Peyer's patch (tissue), 4 donors: ENCODE data around the gene SDHC. TPM values are rescaled to one million over a fixed set of nuclear protein-coding genes. Genes with fewer than 3 reads are reported as not detected.
"Not testable (repeated sequence)": the region's sequence is repeated elsewhere in the genome, so short reads cannot be mapped to it uniquely, and the experiment has no call there.

Experiments used
- DNase-seq, 3 donors: peaks; one replicate each; pipeline ENCODE4 v3.0.0-alpha.2; 2017 to 2019
- H3K27ac ChIP-seq, 4 donors: fragments of 200-600 bp; sonication (generic); one replicate each; pipeline ENCODE4 v1.5.1; 2016 to 2019
- H3K27me3 ChIP-seq, 2 donors: fragments of 200-600 bp; sonication (generic); one replicate each; pipeline ENCODE4 v1.5.1; 2019
- H3K36me3 ChIP-seq, 3 donors: fragments of 200-600 bp; sonication (generic); one replicate each; pipeline ENCODE4 v1.5.1; 2016 to 2019
- H3K4me1 ChIP-seq, 4 donors: fragments of 200-600 bp; sonication (generic); one replicate each; pipeline ENCODE4 v1.5.1; 2016 to 2019
- H3K4me3 ChIP-seq, 4 donors: fragments of 200-600 bp; sonication (generic); 1 replicate in 3 of 4; 2 replicates in 1 of 4; pipeline ENCODE4 v1.5.1; 2016 to 2019; ENCODE audit warnings: mild to moderate bottlenecking in 1 of 4
- H3K9me3 ChIP-seq, 4 donors: fragments of 200-600 bp; sonication (generic); one replicate each; pipeline ENCODE4 v1.5.1; 2016 to 2019; ENCODE audit warnings: mild to moderate bottlenecking in 1 of 4
- POLR2A ChIP-seq, 2 donors: fragments of 450-650 bp; IDR thresholded peaks; one replicate each; pipeline ENCODE4 v1.5.1; 2017; ENCODE audit warnings: antibody characterized with exemption in 2 of 2, mild to moderate bottlenecking in 2 of 2, moderate library complexity in 2 of 2
- total RNA-seq, 4 donors: library from RNA; depleted of rRNA; stranded (reverse); fragments of >200 nt; gene quantifications; one replicate each; pipeline ENCODE4 v1.1.0, GENCODE V29; 2016
- TF ChIP-seq, protein P1 (sequence below), 6 experiments: fragments of 450-650 bp in 4 of 6; fragments of 200-600 bp in 2 of 6; sonication (generic) in 1 of 6; IDR thresholded peaks; one replicate each; pipeline ENCODE4 v1.5.1; 2017 to 2019; ENCODE audit warnings: antibody characterized with exemption in 6 of 6, mild to moderate bottlenecking in 3 of 6, moderate library complexity in 1 of 6

Gene SDHC
- total RNA-seq, 4 donors from 2014 or later, result 33.3 to 85.5 (median 60.6) TPM

DNA sequence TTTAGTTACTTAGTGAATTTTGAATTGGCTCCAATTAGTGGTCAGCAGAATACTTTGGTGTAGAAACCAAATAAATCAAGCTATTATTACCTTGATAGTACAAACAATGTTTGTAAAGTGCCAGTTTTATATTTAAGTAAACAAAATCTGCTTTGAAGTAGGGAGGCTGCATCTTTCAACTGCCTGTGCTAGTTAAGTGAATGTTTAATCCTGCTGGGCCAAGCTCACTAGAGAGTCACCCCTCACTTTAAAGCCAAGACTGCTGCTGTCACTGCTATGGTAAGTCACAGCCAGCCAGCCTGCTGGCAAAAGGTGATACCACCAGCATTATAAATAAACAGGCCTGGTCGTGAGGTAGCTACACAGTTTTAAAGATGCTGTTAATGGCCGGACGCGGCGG, 63.8 kb downstream of the SDHC start:
- DNase-seq, result no peak
- H3K36me3 ChIP-seq, result no peaks in the 10 kb centered on the region
- no peak for TF ChIP-seq POLR2A (IDR thresholded peaks at IDR 0.05)
- TF ChIP-seq, protein P1, sequence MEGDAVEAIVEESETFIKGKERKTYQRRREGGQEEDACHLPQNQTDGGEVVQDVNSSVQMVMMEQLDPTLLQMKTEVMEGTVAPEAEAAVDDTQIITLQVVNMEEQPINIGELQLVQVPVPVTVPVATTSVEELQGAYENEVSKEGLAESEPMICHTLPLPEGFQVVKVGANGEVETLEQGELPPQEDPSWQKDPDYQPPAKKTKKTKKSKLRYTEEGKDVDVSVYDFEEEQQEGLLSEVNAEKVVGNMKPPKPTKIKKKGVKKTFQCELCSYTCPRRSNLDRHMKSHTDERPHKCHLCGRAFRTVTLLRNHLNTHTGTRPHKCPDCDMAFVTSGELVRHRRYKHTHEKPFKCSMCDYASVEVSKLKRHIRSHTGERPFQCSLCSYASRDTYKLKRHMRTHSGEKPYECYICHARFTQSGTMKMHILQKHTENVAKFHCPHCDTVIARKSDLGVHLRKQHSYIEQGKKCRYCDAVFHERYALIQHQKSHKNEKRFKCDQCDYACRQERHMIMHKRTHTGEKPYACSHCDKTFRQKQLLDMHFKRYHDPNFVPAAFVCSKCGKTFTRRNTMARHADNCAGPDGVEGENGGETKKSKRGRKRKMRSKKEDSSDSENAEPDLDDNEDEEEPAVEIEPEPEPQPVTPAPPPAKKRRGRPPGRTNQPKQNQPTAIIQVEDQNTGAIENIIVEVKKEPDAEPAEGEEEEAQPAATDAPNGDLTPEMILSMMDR (IDR thresholded peaks at IDR 0.05), result no peak
- H3K27me3 ChIP-seq, result no peaks in the 10 kb centered on the region
- no peak overlapping the region for H3K27ac ChIP-seq
- H3K4me1 ChIP-seq, result peaks cover 0 to 4% (median 0%) of the 10 kb centered on the region in 4 donors
- H3K9me3 ChIP-seq, result no peaks in the 10 kb centered on the region
- H3K4me3 ChIP-seq, result no peak overlapping the region

DNA sequence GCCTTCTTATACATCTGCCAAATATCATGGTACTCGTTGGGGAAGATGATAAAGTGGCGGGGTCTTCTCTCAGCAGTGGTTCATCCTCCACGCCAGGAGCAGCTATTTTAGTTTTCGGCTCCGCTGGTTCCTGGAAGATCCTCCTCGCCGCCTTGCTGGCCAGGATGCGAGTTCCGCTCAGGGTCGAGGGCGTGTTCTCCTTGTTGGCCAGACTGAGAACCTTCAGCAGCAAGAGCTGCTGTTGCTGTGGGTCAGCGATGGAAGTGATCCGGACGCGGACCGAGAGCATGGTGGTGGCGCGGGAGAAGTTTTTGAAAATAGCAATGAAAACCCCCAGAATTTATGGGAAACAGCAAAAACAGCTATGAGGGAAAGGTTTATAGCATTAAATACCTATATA, 64.9 kb downstream of the SDHC start:
- TF ChIP-seq POLR2A (IDR thresholded peaks at IDR 0.05), result no peak
- TF ChIP-seq, protein P1 (IDR thresholded peaks at IDR 0.05), result no peak
- Histone ChIP-seq H3K27ac (no peak overlapping the region), H3K9me3 (no peaks in the 10 kb centered on the region), H3K4me3 (no peak overlapping the region), H3K27me3 (no peaks in the 10 kb centered on the region), H3K36me3 (no peaks in the 10 kb centered on the region), H3K4me1 (peaks cover 0 to 4% (median 0%) of the 10 kb centered on the region in 4 donors)
- no peak for DNase-seq

DNA sequence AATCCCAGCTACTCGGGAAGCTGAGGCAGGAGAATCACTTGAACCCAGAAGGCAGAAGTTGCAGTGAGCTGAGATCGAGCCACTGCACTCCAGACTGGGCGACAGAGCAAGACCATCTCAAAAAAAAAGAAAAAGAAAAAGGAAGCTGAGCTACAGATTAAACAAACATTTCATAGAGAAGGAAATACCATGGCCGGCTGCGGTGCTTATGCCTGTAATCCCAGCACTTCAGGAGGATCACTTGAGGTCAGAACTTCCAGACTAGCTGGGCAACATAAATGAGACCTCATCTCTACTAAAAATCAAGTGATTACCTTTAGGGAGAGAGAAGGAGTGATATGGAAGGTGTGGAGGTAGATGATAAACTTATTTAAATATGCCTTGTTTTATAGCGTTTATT, 67.5 kb downstream of the SDHC start:
- no peaks in the 10 kb centered on the region for H3K9me3 ChIP-seq
- no peak overlapping the region for H3K27ac ChIP-seq
- H3K36me3 ChIP-seq, result no peaks in the 10 kb centered on the region
- no peak for TF ChIP-seq POLR2A (IDR thresholded peaks at IDR 0.05)
- TF ChIP-seq, protein P1 (IDR thresholded peaks at IDR 0.05), result no peak
- DNase-seq, result no peak
- H3K27me3 ChIP-seq, result no peaks in the 10 kb centered on the region
- H3K4me1 ChIP-seq, result peaks cover 0 to 4% (median 0%) of the 10 kb centered on the region in 4 donors
- H3K4me3 ChIP-seq, result no peak overlapping the region

DNA sequence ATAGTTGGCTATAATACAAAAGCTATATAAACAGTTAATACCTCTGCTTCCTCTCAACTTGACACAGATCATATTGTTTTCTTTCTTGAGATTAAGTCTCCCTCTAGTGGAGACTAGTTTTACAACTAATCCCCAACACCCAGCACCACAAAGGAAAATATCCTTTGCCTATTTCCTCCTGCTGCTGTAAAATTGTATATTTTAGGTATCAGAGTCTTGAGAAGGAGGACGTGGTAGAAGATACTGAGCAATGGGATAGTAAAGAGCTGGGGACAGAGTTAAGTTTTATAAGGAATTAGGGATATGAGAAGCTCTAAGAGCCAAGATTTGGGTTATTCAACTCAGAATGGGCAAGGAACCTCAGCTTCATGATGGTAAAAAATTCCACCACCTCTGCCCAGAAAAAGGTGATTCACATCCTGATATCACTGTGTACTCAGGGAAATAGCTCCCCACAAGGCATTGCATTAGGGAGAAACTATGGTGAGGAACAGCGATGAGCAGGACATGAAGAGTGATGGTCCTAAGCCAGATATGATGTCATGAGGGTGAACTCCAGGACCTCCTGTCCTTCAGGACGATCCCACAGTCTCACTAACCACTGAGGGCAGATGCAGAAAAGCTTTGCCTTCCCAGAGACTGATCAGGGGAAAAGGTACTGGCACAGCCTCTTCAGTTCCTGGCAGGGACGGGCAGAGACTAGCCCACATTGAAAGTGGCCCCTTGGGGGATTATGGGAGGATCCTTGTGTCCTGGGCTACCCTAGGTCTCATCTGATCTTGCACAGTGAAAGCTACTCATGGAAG, 68.2 kb downstream of the SDHC start:
- DNase-seq, result no peak
- no peak for TF ChIP-seq POLR2A (IDR thresholded peaks at IDR 0.05)
- TF ChIP-seq, protein P1 (IDR thresholded peaks at IDR 0.05), result peak; percentile 13 to 84 (median 76)
- H3K27ac ChIP-seq, result peak overlapping the region in 3 of 4 donors; percentile 25 to 44 (median 26)

DNA sequence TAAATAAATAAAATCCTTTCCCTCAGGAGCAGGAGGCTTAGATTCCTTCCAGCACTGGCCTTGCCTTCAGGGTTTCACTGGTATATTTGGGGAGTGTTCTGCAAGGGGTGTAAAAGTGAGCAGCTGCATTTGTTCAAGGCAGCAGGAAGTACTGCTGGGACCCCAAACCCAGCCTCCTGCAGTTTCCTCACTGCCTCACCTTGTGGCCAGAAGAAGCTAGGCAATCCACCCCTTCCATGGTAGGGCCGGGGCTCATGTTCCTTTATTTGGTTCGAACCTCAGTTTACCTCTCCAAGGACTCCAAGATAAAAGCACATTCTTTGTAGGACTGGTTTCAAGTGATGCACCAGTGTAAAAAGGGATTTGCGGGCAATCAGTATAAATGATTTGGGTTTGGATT, 74.5 kb downstream of the SDHC start:
- H3K36me3 ChIP-seq, result no peaks in the 10 kb centered on the region
- no peak overlapping the region for H3K27ac ChIP-seq
- no peak overlapping the region for H3K4me3 ChIP-seq
- no peaks in the 10 kb centered on the region for H3K27me3 ChIP-seq
- no peak for TF ChIP-seq POLR2A (IDR thresholded peaks at IDR 0.05)
- TF ChIP-seq, protein P1 (IDR thresholded peaks at IDR 0.05), result no peak
- H3K4me1 ChIP-seq, result no peaks in the 10 kb centered on the region
- H3K9me3 ChIP-seq, result no peaks in the 10 kb centered on the region
- DNase-seq, result no peak

More for the DNA sequence above, 68.2 kb downstream of the SDHC start:
- H3K9me3 ChIP-seq, result no peaks in the 10 kb centered on the region
- peaks cover 0 to 4% (median 0%) of the 10 kb centered on the region in 4 donors for H3K4me1 ChIP-seq
- no peaks in the 10 kb centered on the region for H3K36me3 ChIP-seq
- no peaks in the 10 kb centered on the region for H3K27me3 ChIP-seq
- H3K4me3 ChIP-seq, result no peak overlapping the region

DNA sequence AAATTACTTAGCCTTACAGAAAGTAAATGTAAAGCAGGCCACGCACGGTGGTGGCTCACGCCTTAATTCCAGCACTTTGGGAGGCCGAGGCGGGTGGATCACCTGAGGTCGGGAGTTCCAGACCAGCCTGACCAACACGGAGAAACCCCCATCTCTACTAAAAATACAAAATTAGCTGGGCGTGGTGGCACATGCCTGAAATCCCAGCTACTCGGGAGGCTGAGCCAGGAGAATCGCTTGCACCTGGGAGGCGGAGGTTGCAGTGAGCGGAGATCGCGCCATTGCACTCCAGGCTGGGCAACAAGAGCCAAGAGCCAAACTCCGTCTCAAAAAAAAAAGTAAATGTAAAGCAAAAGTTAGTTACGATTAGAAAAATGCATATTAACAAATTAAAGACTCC, 75.0 kb downstream of the SDHC start:
- Histone ChIP-seq H3K27ac (peak overlapping the region; percentile 79 to 92 (median 86)), H3K4me3 (peak overlapping the region; percentile 59 to 67 (median 61))
- DNase-seq, H3K36me3 ChIP-seq, H3K9me3 ChIP-seq, H3K4me1 ChIP-seq, H3K27me3 ChIP-seq: not testable (repeated sequence)
